HG02973 (cell line): Measurements from ENCODE around the gene TMEM184A.

ENCODE experiments used
- ATAC-seq: cut with Tn5 transposase; IDR thresholded peaks from one replicate; pipeline ENCODE4 v1.9.1; 2021; ENCODE audit warnings: moderate library complexity; ENCODE audit not compliant: unreplicated experiment

TMEM184A gene

GRCh38 chr7:1555813-1556543 is at the start of gene TMEM184A:
Gene TMEM184A (minus strand): TSS chr7:1556205. CDS start chr7:1555484, 721 bp downstream.
- no peak for ATAC-seq

- no peak for ATAC-seq
These were observed 48.4 kb upstream of the TMEM184A start for GRCh38 chr7:1604383-1604782.

- ATAC-seq: no peak
These were observed 47.6 kb upstream of the TMEM184A start for GRCh38 chr7:1603346-1604225.

GRCh38 chr7:1602386-1602785 is 46.4 kb upstream of the TMEM184A start:
- no peak for ATAC-seq

- no peak for ATAC-seq
These were observed 46.0 kb upstream of the TMEM184A start for GRCh38 chr7:1601956-1602355.

GRCh38 chr7:1599640-1600395 is 43.8 kb upstream of the TMEM184A start:
- ATAC-seq: no peak

GRCh38 chr7:1598961-1599639 is 43.1 kb upstream of the TMEM184A start:
- no peak for ATAC-seq

GRCh38 chr7:1598286-1598685 is 42.3 kb upstream of the TMEM184A start:
- ATAC-seq: no peak

GRCh38 chr7:1597791-1598190 is 41.8 kb upstream of the TMEM184A start:
- no peak for ATAC-seq

GRCh38 chr7:1597066-1597760 is 41.2 kb upstream of the TMEM184A start:
- no peak for ATAC-seq

- ATAC-seq: no peak
These were observed 40.4 kb upstream of the TMEM184A start for GRCh38 chr7:1596181-1597043.

- no peak for ATAC-seq
These were observed 39.6 kb upstream of the TMEM184A start for GRCh38 chr7:1595636-1596035.

GRCh38 chr7:1595027-1595426 is 39.0 kb upstream of the TMEM184A start:
- ATAC-seq: no peak

- no peak for ATAC-seq
These were observed 38.0 kb upstream of the TMEM184A start for GRCh38 chr7:1593904-1594421.

GRCh38 chr7:1593091-1593866 is 37.3 kb upstream of the TMEM184A start:
- no peak for ATAC-seq

- ATAC-seq: no peak
These were observed 36.4 kb upstream of the TMEM184A start for GRCh38 chr7:1592299-1592871.

GRCh38 chr7:1591876-1592275 is 35.9 kb upstream of the TMEM184A start:
- no peak for ATAC-seq

- ATAC-seq: no peak
These were observed 35.4 kb upstream of the TMEM184A start for GRCh38 chr7:1591396-1591795.
